Measurements from ENCODE around the gene IFT122.

IFT122 gene

DNA sequence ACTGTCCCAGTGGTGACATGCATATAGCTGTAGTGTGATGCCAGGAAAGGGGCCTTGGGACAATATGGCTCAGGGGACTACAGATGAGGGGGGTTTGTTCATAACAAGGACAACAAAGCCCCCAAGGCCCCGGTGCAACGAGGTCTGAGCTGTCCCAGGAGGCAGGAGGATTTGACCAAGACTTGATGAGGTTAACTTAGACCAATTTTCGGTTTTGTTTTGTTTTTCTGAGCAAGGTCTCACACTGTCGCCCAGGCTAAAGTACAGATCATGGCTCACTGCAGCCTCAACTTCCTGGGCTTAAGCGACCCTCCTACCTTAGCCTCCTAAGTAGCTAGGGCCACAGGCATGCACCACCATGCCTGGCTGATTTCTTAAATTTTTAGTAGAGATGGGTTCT is 35.4 kb upstream of the IFT122 start:
- Histone ChIP-seq H3K79me2 (ENCODE audit: insufficient read depth, low read length) (no peaks in the 10 kb centered on the region), H3K4me1 (ENCODE audit: insufficient read depth, low read length, severe bottlenecking) (peaks cover 14% of the 10 kb centered on the region), H3K27ac (ENCODE audit: low read depth, low read length, poor library complexity, severe bottlenecking) (no peak overlapping the region), H3K27me3 (ENCODE audit: insufficient read depth, low read length) (no peaks in the 10 kb centered on the region), H3K36me3 (ENCODE audit: insufficient read depth, low read length) (no peaks in the 10 kb centered on the region), H3K4me2 (ENCODE audit: low read length) (no peak overlapping the region), H4K20me1 (ENCODE audit: insufficient read depth, low read length) (no peaks in the 10 kb centered on the region), H3F3A (ENCODE audit: insufficient read depth, low read length) (no peaks in the 10 kb centered on the region), H3K9me2 (ENCODE audit: low read depth, low read length) (no peaks in the 10 kb centered on the region), H3K9ac (ENCODE audit: low read length) (no peak overlapping the region), H3K9me3 (ENCODE audit: low read length) (no peaks in the 10 kb centered on the region), H2AFZ (ENCODE audit: low read length) (no peak overlapping the region), H3K4me3 (ENCODE audit: low read depth, low read length, poor library complexity, severe bottlenecking) (no peak overlapping the region)
- no peak for TF ChIP-seq EZH2 (IDR thresholded peaks at IDR 0.05; ENCODE audit: borderline replicate concordance, low read length)
- no peak for TF ChIP-seq CTCF (IDR thresholded peaks at IDR 0.05; ENCODE audit: low read length)

DNA sequence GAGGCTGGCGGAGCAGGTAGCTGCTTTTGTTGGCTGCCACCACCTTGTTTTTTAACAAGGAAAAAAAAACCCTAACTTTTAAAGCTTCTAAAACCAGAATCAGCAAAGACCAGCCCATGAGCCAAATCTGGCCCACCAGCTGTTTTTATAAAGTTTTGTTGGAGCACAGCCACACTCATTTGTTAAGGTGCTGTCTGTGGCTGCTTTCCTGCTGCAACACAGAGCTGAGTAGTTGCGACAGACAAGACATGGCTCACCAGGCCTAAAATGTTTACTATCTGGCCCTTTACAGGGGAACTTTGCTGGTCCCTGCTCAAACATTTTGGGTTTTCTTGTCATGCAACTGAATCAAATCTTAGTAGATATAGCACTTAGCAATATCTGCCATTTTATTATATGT is 30.5 kb upstream of the IFT122 start:
- no peak overlapping the region for H3K9ac ChIP-seq (ENCODE audit: low read length)
- TF ChIP-seq CTCF (IDR thresholded peaks at IDR 0.05; ENCODE audit: low read length) = no peak
- TF ChIP-seq EZH2 (IDR thresholded peaks at IDR 0.05; ENCODE audit: borderline replicate concordance, low read length) = no peak

DNA sequence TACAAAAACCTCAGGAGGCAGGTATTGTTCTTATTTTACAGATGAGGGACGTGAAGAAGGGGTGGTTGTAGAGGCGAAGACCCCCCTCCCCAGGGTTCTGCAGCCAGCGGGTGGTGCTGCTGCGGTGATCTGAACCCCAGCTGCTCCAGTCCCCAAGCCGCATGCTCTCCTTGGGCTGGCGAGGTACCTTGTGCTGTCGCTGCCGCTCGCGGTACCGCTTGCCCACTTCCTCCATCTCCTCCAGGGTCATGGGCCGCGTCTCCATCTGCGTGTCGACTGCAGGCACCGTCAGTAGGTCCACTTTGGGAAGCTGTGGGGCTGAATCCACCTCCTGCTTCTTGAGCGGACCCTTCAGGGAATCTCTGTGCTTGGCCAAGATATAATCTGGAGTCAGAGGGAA is 29.1 kb upstream of the IFT122 start:
- Histone ChIP-seq H3K4me3 (ENCODE audit: low read depth, low read length, poor library complexity, severe bottlenecking) (no peak overlapping the region), H3K4me2 (ENCODE audit: low read length) (no peak overlapping the region), H3K36me3 (ENCODE audit: insufficient read depth, low read length) (no peaks in the 10 kb centered on the region), H3K9ac (ENCODE audit: low read length) (no peak overlapping the region; the same call in 1 of the 2 replicates), H3K79me2 (ENCODE audit: insufficient read depth, low read length) (no peaks in the 10 kb centered on the region), H3K9me3 (ENCODE audit: low read length) (no peaks in the 10 kb centered on the region), H4K20me1 (ENCODE audit: insufficient read depth, low read length) (no peaks in the 10 kb centered on the region), H3K27me3 (ENCODE audit: insufficient read depth, low read length) (no peaks in the 10 kb centered on the region), H2AFZ (ENCODE audit: low read length) (no peak overlapping the region), H3K27ac (ENCODE audit: low read depth, low read length, poor library complexity, severe bottlenecking) (no peak overlapping the region), H3F3A (ENCODE audit: insufficient read depth, low read length) (no peaks in the 10 kb centered on the region), H3K9me2 (ENCODE audit: low read depth, low read length) (no peaks in the 10 kb centered on the region), H3K4me1 (ENCODE audit: insufficient read depth, low read length, severe bottlenecking) (peaks cover 28% of the 10 kb centered on the region)
- TF ChIP-seq EZH2 (IDR thresholded peaks at IDR 0.05; ENCODE audit: borderline replicate concordance, low read length) (no peak), CTCF (IDR thresholded peaks at IDR 0.05; ENCODE audit: low read length) (no peak)

More for the DNA sequence above, 30.5 kb upstream of the IFT122 start:
- H3K4me1 ChIP-seq (ENCODE audit: insufficient read depth, low read length, severe bottlenecking) = peaks cover 28% of the 10 kb centered on the region
- H3K4me2 ChIP-seq (ENCODE audit: low read length) = no peak overlapping the region; the same call in 1 of the 2 replicates
- H3F3A ChIP-seq (ENCODE audit: insufficient read depth, low read length) = no peaks in the 10 kb centered on the region
- no peaks in the 10 kb centered on the region for H3K9me3 ChIP-seq (ENCODE audit: low read length)
- no peak overlapping the region for H3K4me3 ChIP-seq (ENCODE audit: low read depth, low read length, poor library complexity, severe bottlenecking)
- peak overlapping the region; percentile 31 for H3K27ac ChIP-seq (ENCODE audit: low read depth, low read length, poor library complexity, severe bottlenecking)
- H3K27me3 ChIP-seq (ENCODE audit: insufficient read depth, low read length) = no peaks in the 10 kb centered on the region
- H4K20me1 ChIP-seq (ENCODE audit: insufficient read depth, low read length) = no peaks in the 10 kb centered on the region
- H2AFZ ChIP-seq (ENCODE audit: low read length) = peak overlapping the region; percentile 72; the same call in 1 of the 2 replicates
- no peaks in the 10 kb centered on the region for H3K36me3 ChIP-seq (ENCODE audit: insufficient read depth, low read length)
- H3K9me2 ChIP-seq (ENCODE audit: low read depth, low read length) = no peaks in the 10 kb centered on the region
- no peaks in the 10 kb centered on the region for H3K79me2 ChIP-seq (ENCODE audit: insufficient read depth, low read length)
